SU-DHL-6 (cell line): ENCODE results near the gene ITPR2.

Experiments used
- EZH2phosphoT487 ChIP-seq: fragments of 200-600 bp; sonication (generic), shearing (Covaris generic); conservative IDR thresholded peaks from 2 replicates; pipeline ENCODE4 v1.6.1; 2018; ENCODE audit warnings: mild to moderate bottlenecking, antibody characterized with exemption, low read length, moderate library complexity, mixed read lengths
- TF ChIP-seq, protein P1 (sequence below): fragments of 200-600 bp; sonication (generic); IDR thresholded peaks from one replicate; pipeline ENCODE4 v1.5.1; 2017; ENCODE audit warnings: antibody characterized with exemption, mild to moderate bottlenecking, low read length, moderate library complexity; ENCODE audit not compliant: insufficient read depth, poor library complexity, severe bottlenecking

DNA sequence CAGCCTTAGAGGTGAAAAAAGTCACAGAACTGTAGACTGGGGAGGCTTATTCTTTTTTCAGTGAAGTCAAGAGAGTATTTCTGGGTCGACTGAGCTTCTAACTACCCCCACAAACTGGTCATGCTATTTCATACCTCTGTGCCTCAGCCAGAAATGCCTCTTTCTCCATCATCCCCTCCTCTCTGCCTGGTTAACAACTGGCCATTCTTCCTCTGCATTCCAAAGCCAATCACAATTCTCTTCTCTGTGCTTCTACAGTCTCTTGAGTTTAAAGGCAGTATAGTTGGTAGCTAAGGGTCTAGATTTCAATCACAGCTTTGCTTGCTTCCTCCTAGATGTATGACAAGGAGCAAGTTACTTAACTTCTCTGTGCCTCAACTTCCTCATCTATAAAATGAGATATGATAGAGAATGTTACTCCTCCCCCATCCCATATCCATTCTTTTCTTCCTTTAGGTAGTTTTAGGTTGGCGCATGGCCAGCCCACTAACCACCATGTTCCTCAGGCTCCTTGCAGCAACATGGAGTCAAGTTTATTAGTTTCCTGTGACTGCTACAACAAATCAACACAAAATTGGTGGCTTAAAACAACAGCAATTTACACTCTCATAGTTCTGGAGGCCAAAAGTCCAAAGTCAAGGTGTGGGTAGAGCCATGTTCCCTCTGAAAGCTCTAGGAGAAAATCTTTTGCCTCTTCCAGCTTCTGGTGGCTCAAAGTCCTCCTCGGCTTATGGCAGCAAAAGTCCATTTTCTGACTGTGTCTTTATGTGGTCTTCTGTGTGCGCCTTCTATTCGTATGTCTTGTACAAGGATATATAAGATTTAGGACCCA is 62.5 kb downstream of the ITPR2 start:
- TF ChIP-seq, protein P1, sequence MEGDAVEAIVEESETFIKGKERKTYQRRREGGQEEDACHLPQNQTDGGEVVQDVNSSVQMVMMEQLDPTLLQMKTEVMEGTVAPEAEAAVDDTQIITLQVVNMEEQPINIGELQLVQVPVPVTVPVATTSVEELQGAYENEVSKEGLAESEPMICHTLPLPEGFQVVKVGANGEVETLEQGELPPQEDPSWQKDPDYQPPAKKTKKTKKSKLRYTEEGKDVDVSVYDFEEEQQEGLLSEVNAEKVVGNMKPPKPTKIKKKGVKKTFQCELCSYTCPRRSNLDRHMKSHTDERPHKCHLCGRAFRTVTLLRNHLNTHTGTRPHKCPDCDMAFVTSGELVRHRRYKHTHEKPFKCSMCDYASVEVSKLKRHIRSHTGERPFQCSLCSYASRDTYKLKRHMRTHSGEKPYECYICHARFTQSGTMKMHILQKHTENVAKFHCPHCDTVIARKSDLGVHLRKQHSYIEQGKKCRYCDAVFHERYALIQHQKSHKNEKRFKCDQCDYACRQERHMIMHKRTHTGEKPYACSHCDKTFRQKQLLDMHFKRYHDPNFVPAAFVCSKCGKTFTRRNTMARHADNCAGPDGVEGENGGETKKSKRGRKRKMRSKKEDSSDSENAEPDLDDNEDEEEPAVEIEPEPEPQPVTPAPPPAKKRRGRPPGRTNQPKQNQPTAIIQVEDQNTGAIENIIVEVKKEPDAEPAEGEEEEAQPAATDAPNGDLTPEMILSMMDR: no peak
- TF ChIP-seq EZH2phosphoT487: no peak
